Activated CD4-positive, alpha-beta memory T cell treated with anti-CD3 and anti-CD28 coated beads, Interleukin-2, amount 10 ng/mL, durations not matched to agents 7 days and 5 days (primary cell): ENCODE measurements around the gene CYP21A2. TPM values are rescaled to one million over a fixed set of nuclear protein-coding genes. Genes with fewer than 3 reads are reported as not detected.
"Not testable (repeated sequence)": the region's sequence is repeated elsewhere in the genome, so short reads cannot be mapped to it uniquely, and the experiment has no call there.

Experiments
- CTCF ChIA-PET: fragments of 350-600 bp; sonication (Branson Sonifier 250); formaldehyde crosslinking; loops from one replicate; lab custom pipeline; 2021; ENCODE audit warnings: antibody characterized with exemption, inconsistent platforms; lab: Charles Lee
- POLR2A ChIA-PET: fragments of 350-600 bp; sonication (Branson Sonifier 250); formaldehyde crosslinking; loops from one replicate; lab custom pipeline; 2021; ENCODE audit warnings: antibody characterized with exemption; lab: Charles Lee
- DNase-seq: peaks from one replicate; pipeline ENCODE4 v3.0.0-alpha.2; 2020
- H3K27ac Mint-ChIP-seq: one replicate; pipeline ENCODE4 v1.8.0; 2021; ENCODE audit warnings: mild to moderate bottlenecking, mixed read lengths
- H3K27me3 Mint-ChIP-seq: one replicate; pipeline ENCODE4 v1.8.0; 2021; ENCODE audit warnings: mixed read lengths
- H3K36me3 Mint-ChIP-seq: one replicate; pipeline ENCODE4 v1.8.0; 2021; ENCODE audit warnings: low read depth, mixed read lengths
- H3K4me1 Mint-ChIP-seq: one replicate; pipeline ENCODE4 v1.8.0; 2021; ENCODE audit warnings: mixed read lengths
- H3K4me3 Mint-ChIP-seq: one replicate; pipeline ENCODE4 v1.8.0; 2021; ENCODE audit warnings: mild to moderate bottlenecking, mixed read lengths
- H3K9me3 Mint-ChIP-seq: one replicate; pipeline ENCODE4 v1.8.0; 2021; ENCODE audit warnings: mixed read lengths
- total RNA-seq, 2 experiments: library from RNA; stranded (reverse); gene quantifications; one replicate each; pipeline ENCODE4 v1.2.3, GENCODE V29; 2021

CYP21A2 gene
- total RNA-seq, 2 experiments from 2014 or later, result 0.23 TPM; not detected in 1

- H3K9me3 Mint-ChIP-seq, H3K4me3 Mint-ChIP-seq, DNase-seq, H3K27ac Mint-ChIP-seq, H3K4me1 Mint-ChIP-seq, POLR2A ChIA-PET, H3K27me3 Mint-ChIP-seq, CTCF ChIA-PET, H3K36me3 Mint-ChIP-seq: not testable (repeated sequence)
These were observed 11.5 kb downstream of the CYP21A2 start for GRCh38 chr6:32049736-32050135.

GRCh38 chr6:32050562-32050961, 12.3 kb downstream of the CYP21A2 start:
- ChIA-PET POLR2A (no interaction called here), CTCF (no interaction called here)
- Mint-ChIP-seq H3K4me1 (no peaks in the 10 kb centered on the region), H3K27me3 (peaks cover 6% of the 10 kb centered on the region), H3K36me3 (no peaks in the 10 kb centered on the region), H3K9me3 (no peaks in the 10 kb centered on the region), H3K4me3 (no peak overlapping the region), H3K27ac (no peak overlapping the region)
- no peak for DNase-seq

- POLR2A ChIA-PET, H3K4me3 Mint-ChIP-seq, H3K4me1 Mint-ChIP-seq, H3K27me3 Mint-ChIP-seq, H3K36me3 Mint-ChIP-seq, H3K27ac Mint-ChIP-seq, DNase-seq, CTCF ChIA-PET, H3K9me3 Mint-ChIP-seq: not testable (repeated sequence)
These were observed 14.4 kb downstream of the CYP21A2 start for GRCh38 chr6:32052626-32053025.

- H3K36me3 Mint-ChIP-seq, H3K9me3 Mint-ChIP-seq, H3K4me1 Mint-ChIP-seq, H3K4me3 Mint-ChIP-seq, H3K27me3 Mint-ChIP-seq, H3K27ac Mint-ChIP-seq, CTCF ChIA-PET, POLR2A ChIA-PET, DNase-seq: not testable (repeated sequence)
These were observed 15.1 kb downstream of the CYP21A2 start for GRCh38 chr6:32053314-32053713.

GRCh38 chr6:32055756-32056155, 17.5 kb downstream of the CYP21A2 start:
- DNase-seq, POLR2A ChIA-PET, H3K4me3 Mint-ChIP-seq, H3K4me1 Mint-ChIP-seq, CTCF ChIA-PET, H3K9me3 Mint-ChIP-seq, H3K36me3 Mint-ChIP-seq, H3K27ac Mint-ChIP-seq: not testable (repeated sequence)
- H3K27me3 Mint-ChIP-seq, result peaks cover 13% of the 10 kb centered on the region

DNA sequence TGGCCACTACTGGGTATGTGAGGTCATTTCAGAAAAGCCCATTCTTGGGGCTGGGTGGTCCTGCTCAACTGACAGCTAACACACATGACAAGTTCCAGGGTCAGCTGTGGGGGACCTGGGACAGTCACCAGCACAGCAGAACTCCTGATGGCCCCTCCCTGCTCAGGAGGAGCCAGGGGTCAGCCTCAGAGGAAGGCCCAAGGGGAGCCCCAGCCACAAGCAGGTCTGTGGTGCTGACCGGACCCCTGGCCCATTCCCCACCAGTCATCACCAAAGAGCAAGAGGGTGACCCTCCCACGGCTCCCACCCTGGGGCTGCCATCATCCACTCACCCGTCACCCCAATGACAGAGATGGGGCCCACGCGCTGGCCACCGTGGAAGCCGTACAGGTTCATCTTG, 18.0 kb downstream of the CYP21A2 start:
- Mint-ChIP-seq H3K4me3 (no peak overlapping the region), H3K27me3 (peaks cover 9% of the 10 kb centered on the region), H3K27ac (no peak overlapping the region), H3K4me1 (no peaks in the 10 kb centered on the region), H3K9me3 (no peaks in the 10 kb centered on the region), H3K36me3 (no peaks in the 10 kb centered on the region)
- DNase-seq, result no peak
- POLR2A ChIA-PET, result no interaction called here
- CTCF ChIA-PET, result no interaction called here

- DNase-seq, result no peak
- ChIA-PET POLR2A (no interaction called here), CTCF (no interaction called here)
- Mint-ChIP-seq H3K27me3 (peaks cover 7% of the 10 kb centered on the region), H3K4me1 (no peaks in the 10 kb centered on the region), H3K27ac (no peak overlapping the region), H3K4me3 (no peak overlapping the region), H3K36me3 (no peaks in the 10 kb centered on the region), H3K9me3 (no peaks in the 10 kb centered on the region)
These were observed 19.8 kb downstream of the CYP21A2 start for GRCh38 chr6:32057966-32058365.

GRCh38 chr6:32058511-32058963, 20.3 kb downstream of the CYP21A2 start:
- no peaks in the 10 kb centered on the region for H3K4me1 Mint-ChIP-seq
- no peak for DNase-seq
- H3K36me3 Mint-ChIP-seq, result no peaks in the 10 kb centered on the region
- H3K9me3 Mint-ChIP-seq, result no peaks in the 10 kb centered on the region
- H3K4me3 Mint-ChIP-seq, result no peak overlapping the region
- CTCF ChIA-PET, result no interaction called here
- POLR2A ChIA-PET, result no interaction called here
- H3K27ac Mint-ChIP-seq, result no peak overlapping the region
- H3K27me3 Mint-ChIP-seq, result peaks cover 7% of the 10 kb centered on the region

GRCh38 chr6:32060966-32061655, 22.9 kb downstream of the CYP21A2 start:
- POLR2A ChIA-PET, result no interaction called here
- no peaks in the 10 kb centered on the region for H3K9me3 Mint-ChIP-seq
- CTCF ChIA-PET, result no interaction called here
- no peaks in the 10 kb centered on the region for H3K36me3 Mint-ChIP-seq
- H3K4me3 Mint-ChIP-seq, result no peak overlapping the region
- H3K4me1 Mint-ChIP-seq, result peaks cover 2% of the 10 kb centered on the region
- H3K27me3 Mint-ChIP-seq, result peaks cover 7% of the 10 kb centered on the region
- no peak for DNase-seq
- H3K27ac Mint-ChIP-seq, result no peak overlapping the region

DNA sequence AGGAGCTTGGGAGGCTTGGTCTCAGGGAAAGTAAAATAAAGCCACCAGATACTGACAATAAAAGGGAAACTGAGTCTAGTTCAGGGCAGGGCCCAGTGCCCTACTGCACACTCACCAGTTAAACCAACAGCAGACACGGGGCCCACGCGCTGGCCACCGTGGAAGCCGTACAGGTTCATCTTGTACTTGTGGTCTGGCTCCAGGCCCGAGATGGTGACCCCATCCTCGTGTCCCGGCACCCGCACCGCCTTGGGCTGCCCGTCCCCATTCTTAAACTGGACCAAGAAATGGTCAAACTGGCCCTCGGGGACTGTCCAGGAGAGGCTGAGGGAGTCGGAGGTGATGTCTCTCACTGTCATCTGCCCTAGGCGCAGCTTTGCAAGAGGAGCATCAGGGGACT, 26.5 kb downstream of the CYP21A2 start:
- CTCF ChIA-PET, result no interaction called here
- H3K27me3 Mint-ChIP-seq, result no peaks in the 10 kb centered on the region
- no peaks in the 10 kb centered on the region for H3K9me3 Mint-ChIP-seq
- DNase-seq, result no peak
- POLR2A ChIA-PET, result no interaction called here
- H3K4me3 Mint-ChIP-seq, result no peak overlapping the region
- peaks cover 2% of the 10 kb centered on the region for H3K4me1 Mint-ChIP-seq
- no peaks in the 10 kb centered on the region for H3K36me3 Mint-ChIP-seq
- no peak overlapping the region for H3K27ac Mint-ChIP-seq

DNA sequence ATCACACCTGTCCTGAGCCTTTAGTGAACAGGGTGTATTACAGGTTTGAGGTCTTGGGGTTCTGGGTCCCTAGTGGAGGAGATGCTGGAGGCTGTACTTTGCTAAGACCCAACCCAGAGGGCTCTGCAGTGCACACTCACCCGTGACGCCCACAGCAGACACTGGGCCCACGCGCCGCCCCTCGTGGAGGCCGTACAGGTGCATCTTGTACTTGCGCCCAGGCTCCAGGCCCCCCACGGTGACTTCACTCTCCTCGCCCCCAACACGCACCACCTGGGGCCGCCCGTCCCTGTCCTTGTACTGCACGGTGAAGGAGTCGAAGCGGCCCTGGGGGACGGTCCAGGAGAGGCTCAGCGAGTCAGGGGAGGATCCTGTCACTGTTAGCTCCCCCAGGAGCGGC, 29.3 kb downstream of the CYP21A2 start:
- H3K36me3 Mint-ChIP-seq, POLR2A ChIA-PET, H3K4me1 Mint-ChIP-seq, DNase-seq, H3K27me3 Mint-ChIP-seq, H3K9me3 Mint-ChIP-seq, CTCF ChIA-PET, H3K4me3 Mint-ChIP-seq, H3K27ac Mint-ChIP-seq: not testable (repeated sequence)

- POLR2A ChIA-PET, H3K9me3 Mint-ChIP-seq, H3K27ac Mint-ChIP-seq, DNase-seq, H3K27me3 Mint-ChIP-seq, H3K4me1 Mint-ChIP-seq, H3K36me3 Mint-ChIP-seq, H3K4me3 Mint-ChIP-seq, CTCF ChIA-PET: not testable (repeated sequence)
These were observed 30.1 kb downstream of the CYP21A2 start for GRCh38 chr6:32068315-32068714.

- no peak for DNase-seq
- no peak overlapping the region for H3K4me3 Mint-ChIP-seq
- no peaks in the 10 kb centered on the region for H3K36me3 Mint-ChIP-seq
- ChIA-PET POLR2A (no interaction called here), CTCF (no interaction called here)
- H3K4me1 Mint-ChIP-seq, result peaks cover 2% of the 10 kb centered on the region
- peaks cover 3% of the 10 kb centered on the region for H3K27me3 Mint-ChIP-seq
- H3K27ac Mint-ChIP-seq, result no peak overlapping the region
- H3K9me3 Mint-ChIP-seq, result no peaks in the 10 kb centered on the region
These were observed 30.7 kb downstream of the CYP21A2 start for GRCh38 chr6:32068867-32069266.

DNA sequence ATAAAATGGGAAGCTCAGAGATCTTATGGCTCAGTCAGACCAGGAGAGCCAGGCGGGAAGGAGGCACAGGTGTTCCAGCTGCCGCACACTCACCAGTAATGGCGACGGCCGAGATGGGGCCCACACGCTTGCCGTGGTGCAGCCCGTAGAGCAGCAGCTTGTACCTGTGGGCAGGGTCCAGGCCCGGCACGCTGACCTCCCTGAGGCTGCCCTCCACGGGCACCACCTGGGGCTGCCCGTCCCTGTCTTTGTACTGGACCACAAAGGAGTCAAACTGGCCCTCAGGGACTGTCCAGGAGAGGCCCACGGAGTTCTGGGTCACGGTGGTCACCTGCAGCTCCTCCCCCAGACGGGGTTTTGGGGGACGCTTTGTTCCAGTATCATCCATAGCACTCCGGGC, 31.2 kb downstream of the CYP21A2 start:
- peaks cover 3% of the 10 kb centered on the region for H3K27me3 Mint-ChIP-seq
- DNase-seq, result no peak
- H3K4me3 Mint-ChIP-seq, result no peak overlapping the region
- H3K4me1 Mint-ChIP-seq, result peaks cover 2% of the 10 kb centered on the region
- ChIA-PET POLR2A (no interaction called here), CTCF (no interaction called here)
- H3K27ac Mint-ChIP-seq, result no peak overlapping the region
- no peaks in the 10 kb centered on the region for H3K36me3 Mint-ChIP-seq
- H3K9me3 Mint-ChIP-seq, result no peaks in the 10 kb centered on the region
